ENCODE results near the gene CALML6. TPM values are rescaled to one million over a fixed set of nuclear protein-coding genes. Genes with fewer than 3 reads are reported as not detected.

The CALML6 gene
- polyA plus RNA-seq, 6 donors from 2014 or later, result not detected

GRCh38 chr1:1966071-1966740 lies 51.1 kb downstream of the CALML6 start:
- Mint-ChIP-seq H3K9me3 (no peaks in the 10 kb centered on the region), H3K4me3 (no peak overlapping the region), H3K27me3 (peaks cover 6 to 37% (median 26%) of the 10 kb centered on the region in 3 donors), H3K36me3 (no peaks in the 10 kb centered on the region), H3K27ac (no peak overlapping the region), H3K4me1 (peaks cover 0 to 5% (median 0%) of the 10 kb centered on the region in 3 donors)
- DNase-seq (no peak), ATAC-seq (ENCODE audit: low read depth in 2 of 2) (no peak)

Other genes starting within 250 kb of the CALML6 start
- gene SLC35E2B, start 222.5 kb upstream of the CALML6 start, polyA plus RNA-seq (ENCODE audit: low read depth in 6 of 6), result 10 to 100 TPM; 22.5 to 42.1 (median 33.4) TPM
- gene CDK11A, start 190.9 kb upstream of the CALML6 start, polyA plus RNA-seq (ENCODE audit: low read depth in 6 of 6), result 10 to 100 TPM; 11.9 to 24.1 (median 14.0) TPM
- 10 to 100 TPM; 38.4 to 56.6 (median 44.5) TPM for gene NADK, start 136.8 kb upstream of the CALML6 start, polyA plus RNA-seq (ENCODE audit: low read depth in 6 of 6)
- 100 to 1,000 TPM in 3 of 6 donors, 10 to 100 TPM in 3; 57.9 to 131 (median 92.3) TPM for gene GNB1, start 24.2 kb upstream of the CALML6 start, polyA plus RNA-seq (ENCODE audit: low read depth in 6 of 6)
- under 1 TPM in 2 of 6 donors, not detected in 4; 0.28 to 0.31 TPM for gene TMEM52, start 4.0 kb downstream of the CALML6 start, polyA plus RNA-seq (ENCODE audit: low read depth in 6 of 6)
- not detected for gene CFAP74, start 88.5 kb downstream of the CALML6 start, polyA plus RNA-seq (ENCODE audit: low read depth in 6 of 6)
- gene GABRD, start 104.1 kb downstream of the CALML6 start, polyA plus RNA-seq (ENCODE audit: low read depth in 6 of 6), result not detected
- gene PRKCZ, start 135.2 kb downstream of the CALML6 start, polyA plus RNA-seq (ENCODE audit: low read depth in 6 of 6), result 10 to 100 TPM in 2 of 6 donors, 1 to 10 TPM in 4; 5.7 to 12.4 (median 9.3) TPM